GM18870 (cell line): ENCODE measurements around the gene SPCS1.
"Not testable (repeated sequence)": the region's sequence is repeated elsewhere in the genome, so short reads cannot be mapped to it uniquely, and the experiment has no call there.

Source experiments
- ATAC-seq: cut with Tn5 transposase; IDR thresholded peaks from one replicate; pipeline ENCODE4 v1.9.1; 2021; ENCODE audit warnings: moderate library complexity; ENCODE audit not compliant: unreplicated experiment

SPCS1 gene

DNA sequence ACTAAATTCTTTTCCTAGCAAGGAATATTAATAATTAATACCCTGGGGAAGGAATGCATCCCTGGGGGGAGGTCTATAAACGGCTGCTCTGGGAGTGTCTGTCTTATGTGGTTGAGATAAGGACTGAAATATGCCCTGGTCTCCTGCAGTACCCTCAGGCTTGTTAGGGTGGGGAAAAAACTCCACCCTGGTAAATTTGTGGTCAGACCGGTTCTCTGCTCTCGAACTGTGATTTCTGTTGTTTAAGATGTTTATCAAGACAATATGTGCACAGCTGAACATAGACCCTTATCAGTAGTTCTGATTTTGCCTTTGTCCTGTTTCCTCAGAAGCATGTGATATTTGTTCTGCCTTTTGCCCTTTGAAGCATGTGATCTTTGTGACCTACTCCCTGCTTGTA, 22.8 kb downstream of the SPCS1 start:
- ATAC-seq: not testable (repeated sequence)

DNA sequence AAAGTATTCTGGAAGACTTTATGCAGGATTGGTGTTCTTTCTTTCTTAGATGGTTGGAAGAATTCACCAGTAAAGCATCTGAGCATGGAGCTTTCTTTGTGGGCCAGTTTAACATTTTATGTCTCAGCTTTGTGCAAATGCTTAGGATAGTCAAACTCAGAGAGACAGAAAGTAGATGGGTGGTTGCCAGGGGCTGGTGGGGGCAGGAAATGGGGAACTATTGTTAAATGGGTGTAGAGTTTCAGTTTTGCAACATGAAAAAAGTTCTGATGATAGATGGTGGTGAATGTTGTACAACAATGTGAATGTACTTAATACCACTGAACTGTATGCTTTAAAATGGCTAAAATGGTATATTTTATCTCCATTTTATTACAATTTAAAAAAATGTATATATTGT, 24.8 kb downstream of the SPCS1 start:
- ATAC-seq: no peak

DNA sequence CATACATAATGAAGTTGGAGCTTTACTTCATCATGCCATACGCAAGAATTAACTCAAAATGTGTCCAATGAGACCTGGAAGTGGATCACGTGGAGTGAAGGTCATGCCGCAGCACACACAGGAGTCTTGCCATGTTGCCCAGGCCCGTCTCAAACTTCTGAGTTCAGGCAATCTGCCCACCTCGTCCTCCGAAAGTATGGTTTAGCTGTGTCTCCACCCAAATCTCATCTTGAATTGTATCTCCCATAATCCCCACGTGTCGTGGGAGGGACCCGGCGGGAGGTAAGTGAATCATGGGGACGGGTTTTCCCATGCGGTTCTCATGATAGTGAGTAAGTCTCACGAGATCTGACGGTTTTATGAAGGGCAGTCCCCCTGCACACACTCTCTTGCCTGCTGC, 25.7 kb downstream of the SPCS1 start:
- ATAC-seq: no peak

DNA sequence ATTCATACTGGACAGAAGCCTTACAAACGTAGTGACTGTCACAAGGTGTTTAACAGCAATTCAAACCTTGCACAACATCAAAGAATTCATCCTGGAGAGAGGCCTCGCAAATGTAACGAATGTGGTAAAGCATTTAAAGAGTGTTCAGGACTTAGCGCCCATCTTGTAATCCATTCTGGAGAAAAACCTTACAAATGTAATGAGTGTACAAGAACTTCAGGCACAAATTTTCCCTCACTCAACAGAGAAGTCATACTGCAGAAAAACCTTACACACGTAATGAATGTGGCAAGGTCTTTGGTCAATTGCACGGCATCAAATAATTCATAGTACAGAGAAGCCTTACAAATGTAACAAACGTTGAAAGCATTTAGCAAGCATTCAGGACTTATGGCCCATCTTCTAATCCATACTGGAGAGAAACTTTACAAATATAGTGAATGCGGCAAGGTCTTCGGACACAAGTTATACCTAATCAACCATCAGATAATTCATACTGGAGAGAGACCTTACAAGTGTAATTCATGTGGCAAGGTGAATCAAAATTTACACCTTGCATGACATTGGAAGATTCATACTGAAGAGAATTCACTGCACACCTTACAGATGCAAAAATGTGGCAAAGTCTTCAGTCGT, 27.5 kb downstream of the SPCS1 start:
- ATAC-seq: no peak

DNA sequence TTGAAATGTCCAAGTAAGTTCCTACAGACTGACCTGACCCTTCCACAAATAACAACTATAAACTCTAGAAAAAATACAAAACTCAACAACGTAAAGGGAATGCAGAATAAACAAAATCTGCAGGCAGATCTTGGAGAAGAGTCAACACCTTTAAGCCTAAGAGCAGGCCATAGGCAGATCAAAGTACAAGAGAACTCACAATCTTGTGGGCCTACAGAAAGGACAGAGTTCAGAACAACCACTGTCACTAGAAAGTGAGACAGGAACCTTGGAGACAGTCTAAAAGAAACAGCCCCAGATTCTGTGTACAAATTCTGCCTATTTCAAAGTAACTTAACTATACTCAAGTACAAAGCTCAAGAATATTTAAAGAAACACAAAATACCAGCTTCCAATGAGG, 33.8 kb downstream of the SPCS1 start:
- no peak for ATAC-seq

DNA sequence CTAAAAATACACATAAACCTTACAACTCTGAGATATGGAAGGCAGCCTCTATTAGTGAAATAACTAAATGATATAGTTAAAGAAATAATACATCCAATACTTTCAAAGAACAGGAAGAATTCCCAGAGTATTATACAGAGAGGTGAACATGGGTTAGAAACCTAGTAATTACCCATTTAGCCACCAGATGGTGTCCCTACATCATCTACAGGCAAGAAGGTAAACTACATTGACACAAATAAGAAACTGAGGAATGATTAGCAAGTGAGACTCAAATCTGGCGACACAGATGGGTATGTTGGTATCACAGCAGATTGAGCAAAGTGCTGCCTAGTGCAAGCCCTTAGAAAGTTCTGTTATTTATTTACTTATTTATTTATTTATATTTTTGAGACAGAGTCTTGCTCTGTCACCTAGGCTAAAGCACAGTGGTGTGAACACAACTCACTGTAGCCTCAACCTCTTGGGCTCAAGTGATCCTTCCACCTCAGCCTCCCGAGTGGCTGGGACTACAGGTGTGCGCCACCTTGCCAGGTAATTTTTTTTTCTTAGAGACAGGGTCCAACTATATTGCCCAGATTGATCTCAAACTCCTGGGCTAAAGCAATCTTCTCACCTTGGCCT, 36.6 kb downstream of the SPCS1 start:
- ATAC-seq: no peak

DNA sequence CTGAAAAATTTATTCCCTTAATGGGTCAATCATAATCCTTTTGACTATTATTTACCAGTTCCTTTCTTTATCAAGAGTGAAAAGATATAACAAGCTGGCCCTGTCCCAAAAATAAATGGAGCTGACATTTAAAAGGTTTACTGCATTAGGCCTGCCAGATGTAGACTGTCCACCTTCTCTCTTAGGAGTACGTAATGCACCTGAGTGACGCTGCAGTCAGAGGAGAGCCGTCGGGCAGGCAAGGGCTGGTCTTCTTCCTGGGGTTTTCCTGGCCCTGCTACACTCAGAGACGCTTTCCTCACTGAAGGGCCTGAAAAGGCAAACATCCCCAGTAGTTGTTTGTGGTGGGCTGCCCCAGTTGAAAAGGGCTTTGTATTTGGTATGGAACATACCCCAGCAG, 37.2 kb downstream of the SPCS1 start:
- no peak for ATAC-seq

DNA sequence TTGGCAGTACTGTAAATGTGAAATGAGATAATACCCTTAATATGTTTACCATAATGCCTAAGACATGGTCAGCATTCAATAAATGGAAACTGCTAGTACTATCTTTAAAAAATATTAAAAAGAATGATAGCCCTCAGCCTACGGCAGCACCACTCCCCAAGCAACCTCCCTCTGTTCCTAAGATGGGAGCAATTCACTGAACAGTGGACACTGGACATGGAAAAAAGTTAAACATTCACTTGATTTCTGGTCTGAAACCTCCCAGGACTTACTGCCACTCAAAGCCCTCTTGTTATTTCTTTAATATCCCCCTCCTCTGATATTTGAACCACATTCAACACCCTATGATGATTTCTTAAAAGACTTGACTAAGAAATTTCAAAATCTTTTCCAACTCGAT, 37.8 kb downstream of the SPCS1 start:
- ATAC-seq: no peak

DNA sequence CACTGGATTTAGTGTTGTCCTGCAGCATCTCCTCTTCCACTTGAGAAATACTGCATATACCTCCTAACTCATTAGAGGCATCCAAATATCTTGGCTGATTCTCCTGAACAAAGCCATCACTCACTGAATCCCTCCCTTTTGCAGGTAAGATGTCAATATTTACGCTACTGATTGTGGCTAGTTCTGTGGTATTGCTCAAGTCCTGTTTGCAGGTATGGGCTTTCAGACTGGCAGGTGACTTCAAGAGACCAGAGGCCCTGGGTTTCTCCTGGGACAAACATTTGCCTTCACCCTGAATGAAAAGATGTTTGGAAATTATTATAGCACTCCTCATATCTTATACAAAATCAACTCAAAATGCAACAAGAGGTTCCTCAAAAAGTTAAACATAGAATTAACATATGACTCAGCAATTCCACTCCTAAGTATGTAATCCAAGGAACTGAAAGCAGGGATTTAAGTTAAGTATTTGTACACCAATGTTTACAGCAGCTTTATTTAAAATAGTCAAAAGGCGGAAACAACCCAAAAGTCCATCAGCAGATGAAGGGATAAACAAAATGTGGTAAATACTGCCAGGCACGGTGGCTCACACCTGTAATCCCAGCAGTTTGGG, 46.2 kb downstream of the SPCS1 start:
- no peak for ATAC-seq

DNA sequence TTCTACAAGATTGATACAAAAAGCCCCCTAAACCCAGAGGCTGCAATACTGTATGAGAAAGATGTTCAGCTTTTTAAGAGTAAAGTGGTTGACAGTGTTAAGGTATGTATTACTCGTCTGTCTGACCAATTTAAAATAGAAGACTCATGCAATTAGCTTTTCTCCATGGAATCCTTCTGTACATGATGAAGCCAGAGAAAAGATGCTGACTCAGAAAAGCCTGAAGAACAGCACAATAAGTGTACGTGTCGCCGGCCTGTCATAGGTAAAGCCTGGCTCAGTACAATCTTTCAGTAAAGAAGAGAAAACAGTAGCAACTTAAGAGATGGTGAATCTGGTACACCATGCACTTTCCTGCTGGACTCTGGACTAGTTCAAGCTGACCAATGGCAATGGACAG, 48.5 kb downstream of the SPCS1 start:
- no peak for ATAC-seq

DNA sequence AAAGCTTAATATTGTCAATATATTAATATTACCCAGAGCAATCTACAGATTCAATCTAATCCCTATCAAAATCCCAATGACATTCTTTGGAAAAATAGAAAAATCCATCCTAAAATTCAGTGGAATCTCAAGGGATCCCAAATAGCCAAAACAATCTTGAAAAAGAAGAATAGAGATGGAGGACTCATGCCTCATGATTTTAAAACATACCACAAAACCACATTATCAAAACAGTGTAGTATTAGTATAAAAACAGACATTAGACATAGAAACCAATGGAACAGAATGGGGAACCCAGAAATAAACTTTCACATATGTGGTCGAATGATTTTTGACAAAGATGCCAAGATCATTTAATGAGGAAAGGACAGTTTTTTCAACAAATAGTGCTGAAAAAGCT, 50.2 kb downstream of the SPCS1 start:
- no peak for ATAC-seq
